Fibroblast of villous mesenchyme (primary cell): ENCODE measurements around the gene CACNA1C. TPM values are rescaled to one million over a fixed set of nuclear protein-coding genes. Genes with fewer than 3 reads are reported as not detected.

ENCODE experiments used
- DNase-seq: peaks from one replicate; pipeline ENCODE4 v3.0.0-alpha.2; 2010; ENCODE audit warnings: low read depth
- H3K4me3 ChIP-seq: 2 replicates; pipeline ENCODE4 v1.5.1; 2011; ENCODE audit warnings: low read depth, mild to moderate bottlenecking, low read length
- total RNA-seq: library from RNA; depleted of rRNA; stranded (reverse); fragments of >200 nt; gene quantifications from 2 replicates; pipeline ENCODE4 v1.2.3, GENCODE V29; 2012
- TF ChIP-seq, protein P1 (sequence below): IDR thresholded peaks from 2 replicates; pipeline ENCODE4 v1.5.1; 2012; ENCODE audit warnings: low read depth, mild to moderate bottlenecking, low read length; ENCODE audit not compliant: insufficient read depth

The CACNA1C gene
- total RNA-seq, 1 donor, result 11.7 TPM

DNA sequence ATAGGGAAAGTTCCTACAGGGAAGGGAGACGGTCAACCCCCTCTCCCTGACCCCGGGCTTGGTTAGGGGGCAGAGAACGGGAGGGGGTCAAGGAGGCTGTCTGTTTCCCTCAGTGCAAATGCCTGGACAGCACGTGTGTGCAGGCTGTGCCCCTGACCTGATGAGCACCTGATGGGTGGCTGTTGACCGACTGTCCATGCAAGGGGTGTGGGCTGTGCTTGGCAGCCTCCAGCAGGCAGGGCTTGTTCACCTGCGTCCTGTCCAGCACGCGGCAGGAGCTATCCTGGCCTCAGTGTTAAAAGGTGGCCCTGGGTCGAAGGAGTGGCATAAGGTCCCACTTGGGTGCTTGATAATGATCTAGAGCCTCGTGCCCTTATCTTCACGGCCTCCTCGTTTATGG is 221.0 kb downstream of the CACNA1C start:
- TF ChIP-seq, protein P1, sequence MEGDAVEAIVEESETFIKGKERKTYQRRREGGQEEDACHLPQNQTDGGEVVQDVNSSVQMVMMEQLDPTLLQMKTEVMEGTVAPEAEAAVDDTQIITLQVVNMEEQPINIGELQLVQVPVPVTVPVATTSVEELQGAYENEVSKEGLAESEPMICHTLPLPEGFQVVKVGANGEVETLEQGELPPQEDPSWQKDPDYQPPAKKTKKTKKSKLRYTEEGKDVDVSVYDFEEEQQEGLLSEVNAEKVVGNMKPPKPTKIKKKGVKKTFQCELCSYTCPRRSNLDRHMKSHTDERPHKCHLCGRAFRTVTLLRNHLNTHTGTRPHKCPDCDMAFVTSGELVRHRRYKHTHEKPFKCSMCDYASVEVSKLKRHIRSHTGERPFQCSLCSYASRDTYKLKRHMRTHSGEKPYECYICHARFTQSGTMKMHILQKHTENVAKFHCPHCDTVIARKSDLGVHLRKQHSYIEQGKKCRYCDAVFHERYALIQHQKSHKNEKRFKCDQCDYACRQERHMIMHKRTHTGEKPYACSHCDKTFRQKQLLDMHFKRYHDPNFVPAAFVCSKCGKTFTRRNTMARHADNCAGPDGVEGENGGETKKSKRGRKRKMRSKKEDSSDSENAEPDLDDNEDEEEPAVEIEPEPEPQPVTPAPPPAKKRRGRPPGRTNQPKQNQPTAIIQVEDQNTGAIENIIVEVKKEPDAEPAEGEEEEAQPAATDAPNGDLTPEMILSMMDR, result no peak
- no peak overlapping the region for H3K4me3 ChIP-seq
- no peak for DNase-seq

DNA sequence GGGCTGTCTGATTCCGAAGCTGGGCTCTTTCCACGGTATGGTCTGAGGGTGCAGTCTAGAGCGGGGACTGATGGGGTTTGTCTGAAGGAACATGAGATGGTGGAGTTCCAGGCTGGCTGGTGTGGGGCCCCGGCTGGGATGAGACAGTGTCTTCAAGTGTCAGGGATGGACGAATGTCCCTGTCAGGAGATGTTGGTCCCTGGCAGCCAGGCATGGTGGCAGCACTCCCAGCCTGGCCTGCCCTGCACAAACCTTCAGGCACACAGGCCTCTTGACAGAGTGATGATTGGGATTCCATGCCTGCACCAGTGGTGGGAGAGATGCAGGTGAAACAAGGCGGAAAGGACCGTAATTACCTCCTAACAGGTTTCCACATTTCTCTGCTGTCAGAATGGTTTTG is 221.9 kb downstream of the CACNA1C start:
- TF ChIP-seq, protein P1, result no peak
- no peak overlapping the region for H3K4me3 ChIP-seq
- DNase-seq, result no peak

DNA sequence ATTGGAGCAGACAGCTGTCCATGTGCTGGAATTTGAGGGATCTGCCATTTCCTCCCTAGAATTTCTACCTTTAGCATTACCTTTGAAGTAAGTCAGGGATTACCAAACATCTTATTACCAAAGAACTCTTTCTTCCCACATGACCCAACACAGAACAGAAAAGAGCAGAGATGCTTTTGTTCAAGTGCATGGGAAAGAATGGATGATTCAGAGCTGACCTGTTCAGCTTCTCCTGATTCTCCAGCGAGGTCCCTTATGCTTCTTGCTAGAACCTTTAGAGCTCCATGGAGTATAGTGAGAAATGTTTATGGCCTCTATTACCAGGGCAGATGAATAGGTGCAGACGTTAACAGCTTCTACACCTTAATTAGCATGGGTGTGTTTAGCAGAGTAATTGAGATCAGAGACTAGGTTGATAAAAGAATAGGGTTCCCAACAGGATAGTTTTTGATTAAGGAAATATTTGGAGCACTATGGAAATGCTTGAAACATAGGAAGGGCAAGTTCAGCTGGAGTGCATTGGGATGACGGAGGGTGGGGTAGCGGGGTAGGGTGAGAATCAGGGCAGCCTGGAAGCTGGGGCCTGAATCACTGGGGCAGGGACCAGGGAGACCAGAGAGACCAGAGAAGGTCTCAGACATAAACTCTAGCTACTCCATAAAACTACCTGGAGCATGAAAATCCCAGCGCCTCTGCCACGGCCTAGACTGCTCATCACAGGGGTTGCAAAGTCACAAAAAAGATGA is 223.7 kb downstream of the CACNA1C start:
- no peak overlapping the region for H3K4me3 ChIP-seq
- DNase-seq, result no peak
- TF ChIP-seq, protein P1, result no peak

DNA sequence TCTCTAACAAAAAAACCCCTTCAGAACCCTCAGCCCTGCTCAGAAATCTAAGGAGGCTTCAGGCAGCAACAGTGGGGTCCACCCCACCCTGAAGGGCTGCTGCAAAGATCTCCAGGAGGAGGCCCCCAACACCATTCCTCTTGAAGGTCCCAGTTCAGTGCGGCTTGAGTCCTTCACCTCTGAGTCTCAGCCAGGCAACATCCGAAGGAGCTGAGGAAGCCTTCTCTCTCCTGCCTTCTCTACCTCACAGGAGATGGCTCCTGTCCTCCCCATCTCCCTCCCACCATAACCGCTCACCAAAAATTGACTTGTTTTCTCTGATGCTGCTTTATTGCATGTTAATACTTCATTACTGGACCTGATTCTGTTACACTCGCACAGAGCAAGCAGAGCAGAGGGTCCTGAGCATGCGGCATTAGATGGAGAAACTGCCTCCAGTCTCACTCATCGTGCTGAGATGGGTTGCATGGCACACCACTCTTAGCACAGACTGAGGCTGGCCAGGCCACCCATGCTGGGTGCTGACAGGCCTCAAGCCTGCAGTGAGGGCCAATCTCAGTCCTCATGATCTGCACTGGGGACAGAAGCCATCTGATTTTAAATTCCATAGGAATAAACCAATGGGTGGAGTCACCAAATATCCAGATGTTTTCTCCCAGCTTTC is 224.8 kb downstream of the CACNA1C start:
- TF ChIP-seq, protein P1, result no peak
- H3K4me3 ChIP-seq, result no peak overlapping the region
- no peak for DNase-seq

DNA sequence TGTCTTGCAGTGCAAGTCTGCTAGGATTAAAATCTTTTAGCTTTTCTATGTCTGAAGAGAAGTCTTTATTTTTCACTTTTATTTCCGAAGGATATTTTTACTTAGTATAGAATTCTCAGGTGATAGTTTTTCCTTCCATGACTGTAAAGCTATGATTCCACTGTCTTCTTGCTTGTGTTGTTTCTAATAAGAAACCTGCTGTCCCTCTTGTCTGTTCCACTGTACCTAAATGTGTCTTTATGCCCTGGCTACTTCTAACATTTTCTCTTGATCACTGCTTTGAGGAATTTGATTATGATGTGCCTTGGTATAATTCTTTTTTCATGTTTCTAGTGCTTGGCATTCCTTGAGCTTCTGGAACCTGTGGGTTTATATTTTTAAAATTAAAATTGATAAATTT is 228.7 kb downstream of the CACNA1C start:
- no peak overlapping the region for H3K4me3 ChIP-seq
- no peak for DNase-seq
- TF ChIP-seq, protein P1, result no peak

DNA sequence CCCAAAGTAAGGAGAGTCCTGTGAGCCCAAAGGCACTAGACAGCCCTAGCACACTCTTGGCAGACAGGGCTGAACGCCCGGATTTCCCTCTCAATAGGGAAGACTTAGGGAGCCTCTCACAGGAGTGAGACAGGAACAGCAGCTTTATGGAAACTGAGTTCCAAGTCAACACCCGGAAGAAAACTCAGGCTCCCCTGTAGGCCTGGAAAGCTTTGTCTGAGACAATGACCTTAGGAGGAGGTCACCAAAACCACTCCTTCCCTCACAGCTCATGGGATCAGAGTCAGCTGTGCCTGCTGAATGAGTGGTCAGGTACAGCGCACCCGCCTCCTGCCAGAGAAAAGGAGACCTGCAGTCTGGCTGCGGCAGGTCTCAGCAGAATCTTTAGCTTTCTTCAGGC is 229.5 kb downstream of the CACNA1C start:
- DNase-seq, result peak; percentile 42
- no peak overlapping the region for H3K4me3 ChIP-seq
- TF ChIP-seq, protein P1, result peak; percentile 30
